ENCODE measurements around the gene TNNT2.

TNNT2 gene

GRCh38 chr1:201309416-201309815 lies 68.1 kb downstream of the TNNT2 start:
- H3K14ac ChIP-seq (ENCODE audit: low read length): no peak overlapping the region

More at GRCh38 chr1:201309416-201309815, 68.1 kb downstream of the TNNT2 start:
- no peak overlapping the region for H2AK5ac ChIP-seq (ENCODE audit: low read depth, low read length)
- DNase-seq (ENCODE audit: low spot score): peak; percentile 57
- H3K4me1 ChIP-seq (ENCODE audit: control insufficient read depth in 2 of 2, insufficient read depth in 1 of 2, low read depth in 1 of 2, low read length in 2 of 2): peaks cover 0 to 13% of the 10 kb centered on the region in 2 donors
- H2BK15ac ChIP-seq (ENCODE audit: low read length): no peak overlapping the region
- H3K23ac ChIP-seq (ENCODE audit: low read depth, low read length, poor library complexity): no peak overlapping the region
- H2BK12ac ChIP-seq (ENCODE audit: low read length): no peak overlapping the region
- H3K9ac ChIP-seq (ENCODE audit: low read depth, low read length, poor library complexity): no peak overlapping the region
- no peak overlapping the region for H2BK120ac ChIP-seq (ENCODE audit: low read depth, low read length)
- no CpG with 5 or more reads among the region's 9 CpGs for WGBS, 2 donors (ENCODE audit: extremely low coverage in 2 of 2, insufficient read length in 2 of 2, insufficient replicate concordance in 1 of 2)
- no peak overlapping the region for H3K4me2 ChIP-seq (ENCODE audit: insufficient read depth, low read length, poor library complexity, severe bottlenecking)
- peaks cover 0 to 43% (median 0%) of the 10 kb centered on the region in 3 experiments for H3K27me3 ChIP-seq (ENCODE audit: control insufficient read depth in 3 of 3, insufficient read depth in 3 of 3, low read depth in 1 of 3, low read length in 3 of 3)
- H3K18ac ChIP-seq (ENCODE audit: low read length): peak overlapping the region; percentile 20
- H4K91ac ChIP-seq (ENCODE audit: low read depth, low read length, poor library complexity): no peak overlapping the region
- no peak overlapping the region for H2AFZ ChIP-seq (ENCODE audit: low read length)
- no peak overlapping the region for H3K4me3 ChIP-seq (ENCODE audit: low read length in 2 of 2)
- no peaks in the 10 kb centered on the region for H3K79me1 ChIP-seq (ENCODE audit: low read depth, low read length)
- no peak overlapping the region for H2BK5ac ChIP-seq (ENCODE audit: low read length)
- no peak overlapping the region for H4K8ac ChIP-seq (ENCODE audit: low read depth, low read length)
- H3K36me3 ChIP-seq (replicated peaks in 1 of 2; ENCODE audit: control insufficient read depth in 2 of 2, insufficient read depth in 2 of 2, low read length in 2 of 2): no peaks in the 10 kb centered on the region
- H3K9me3 ChIP-seq (replicated peaks in 1 of 2; ENCODE audit: control insufficient read depth in 2 of 2, insufficient read depth in 1 of 2, low read depth in 1 of 2, low read length in 2 of 2): no peaks in the 10 kb centered on the region
- no peak overlapping the region for H3K4ac ChIP-seq (ENCODE audit: low read length)
- H3K27ac ChIP-seq (replicated peaks; ENCODE audit: low read length): no peak overlapping the region

Data from neuronal stem cell (in vitro differentiated cells).